HL-60 (cell line): ENCODE data around the gene ZBTB40.

Experiments
- POLR2AphosphoS5 ChIP-seq: IDR thresholded peaks from 2 replicates; pipeline ENCODE4 v1.6.1; 2012; ENCODE audit warnings: low read depth
- SPI1 ChIP-seq: IDR thresholded peaks from 2 replicates; pipeline ENCODE4 v1.6.1; 2012; ENCODE audit warnings: low read depth, mild to moderate bottlenecking, borderline replicate concordance
- TF ChIP-seq, protein P1 (sequence below): IDR thresholded peaks from one replicate; pipeline ENCODE4 v1.5.1; 2011; ENCODE audit warnings: low read length, control low read depth, inconsistent platforms; ENCODE audit not compliant: insufficient read depth

DNA sequence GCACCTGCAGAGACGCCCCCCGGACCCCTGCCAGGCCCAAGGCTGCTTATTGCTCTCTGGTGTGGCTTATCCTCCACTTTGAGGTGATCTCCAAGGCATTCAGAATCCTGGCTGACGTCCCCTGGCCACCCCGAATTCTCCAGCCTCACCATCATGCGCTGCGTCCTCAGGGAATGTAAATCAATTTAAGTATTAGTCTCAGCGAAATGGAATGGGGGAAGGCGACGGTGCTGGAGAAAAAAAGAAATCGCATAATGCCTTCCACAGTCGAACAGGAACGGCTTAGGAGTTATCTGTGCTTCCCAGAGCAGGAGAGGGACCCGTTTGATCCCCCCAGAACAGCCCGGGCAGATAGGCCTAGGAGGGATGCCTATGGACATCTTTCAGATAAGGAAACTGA, 114.5 kb downstream of the ZBTB40 start:
- TF ChIP-seq, protein P1, sequence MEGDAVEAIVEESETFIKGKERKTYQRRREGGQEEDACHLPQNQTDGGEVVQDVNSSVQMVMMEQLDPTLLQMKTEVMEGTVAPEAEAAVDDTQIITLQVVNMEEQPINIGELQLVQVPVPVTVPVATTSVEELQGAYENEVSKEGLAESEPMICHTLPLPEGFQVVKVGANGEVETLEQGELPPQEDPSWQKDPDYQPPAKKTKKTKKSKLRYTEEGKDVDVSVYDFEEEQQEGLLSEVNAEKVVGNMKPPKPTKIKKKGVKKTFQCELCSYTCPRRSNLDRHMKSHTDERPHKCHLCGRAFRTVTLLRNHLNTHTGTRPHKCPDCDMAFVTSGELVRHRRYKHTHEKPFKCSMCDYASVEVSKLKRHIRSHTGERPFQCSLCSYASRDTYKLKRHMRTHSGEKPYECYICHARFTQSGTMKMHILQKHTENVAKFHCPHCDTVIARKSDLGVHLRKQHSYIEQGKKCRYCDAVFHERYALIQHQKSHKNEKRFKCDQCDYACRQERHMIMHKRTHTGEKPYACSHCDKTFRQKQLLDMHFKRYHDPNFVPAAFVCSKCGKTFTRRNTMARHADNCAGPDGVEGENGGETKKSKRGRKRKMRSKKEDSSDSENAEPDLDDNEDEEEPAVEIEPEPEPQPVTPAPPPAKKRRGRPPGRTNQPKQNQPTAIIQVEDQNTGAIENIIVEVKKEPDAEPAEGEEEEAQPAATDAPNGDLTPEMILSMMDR, result no peak
- TF ChIP-seq SPI1, result no peak
- TF ChIP-seq POLR2AphosphoS5, result no peak
